Karpas-422 (cell line): ENCODE data around the gene GTF3C4. TPM values are rescaled to one million over a fixed set of nuclear protein-coding genes. Genes with fewer than 3 reads are reported as not detected.

ENCODE experiments used
- DNase-seq: peaks from one replicate; pipeline ENCODE4 v3.0.0-alpha.2; 2015
- H2AFZ ChIP-seq: fragments of 200-600 bp; sonication (generic); 2 replicates; pipeline ENCODE4 v1.6.1; 2014; ENCODE audit warnings: antibody characterized with exemption, low read length, mixed read lengths
- H3K27ac ChIP-seq: fragments of 200-600 bp; sonication (generic); 2 replicates; pipeline ENCODE4 v1.5.1; 2014; ENCODE audit warnings: mild to moderate bottlenecking, low read length, moderate library complexity
- H3K27me3 ChIP-seq: fragments of 200-600 bp; sonication (generic); 2 replicates; pipeline ENCODE4 v1.6.1; 2014; ENCODE audit warnings: low read length, mixed read lengths
- H3K36me3 ChIP-seq: fragments of 200-600 bp; sonication (generic); 2 replicates; pipeline ENCODE4 v1.6.1; 2014; ENCODE audit warnings: low read length, mixed read lengths; ENCODE audit not compliant: insufficient read depth
- H3K4me1 ChIP-seq: fragments of 200-600 bp; sonication (generic); 2 replicates; pipeline ENCODE4 v1.6.1; 2014; ENCODE audit warnings: mild to moderate bottlenecking, low read length, mixed read lengths
- H3K4me2 ChIP-seq: fragments of 200-600 bp; sonication (generic); 2 replicates; pipeline ENCODE4 v1.6.1; 2014; ENCODE audit warnings: low read length, low read depth, mild to moderate bottlenecking; ENCODE audit not compliant: poor library complexity, severe bottlenecking
- H3K4me3 ChIP-seq: fragments of 200-600 bp; sonication (generic); 2 replicates; pipeline ENCODE4 v1.5.1; 2014; ENCODE audit warnings: mild to moderate bottlenecking, antibody characterized with exemption, low read length, mixed read lengths
- H3K79me2 ChIP-seq: fragments of 200-600 bp; sonication (generic); 2 replicates; pipeline ENCODE4 v1.6.1; 2014; ENCODE audit warnings: mild to moderate bottlenecking, low read length, mixed read lengths
- H3K9ac ChIP-seq: fragments of 200-600 bp; sonication (generic); 2 replicates; pipeline ENCODE4 v1.6.0; 2014; ENCODE audit warnings: low read length
- H3K9me2 ChIP-seq: fragments of 200-600 bp; sonication (generic), shearing (Covaris generic); replicated peaks from 2 replicates; pipeline ENCODE4 v1.6.0; 2014; ENCODE audit warnings: mild to moderate bottlenecking, low read length, moderate library complexity; ENCODE audit not compliant: insufficient read depth
- H3K9me3 ChIP-seq: fragments of 300-700, 200-600 bp; sonication (generic); 2 replicates; pipeline ENCODE4 v1.6.1; 2014; ENCODE audit warnings: low read length, mixed read lengths
- H4K20me1 ChIP-seq: fragments of 200-600 bp; sonication (generic); 2 replicates; pipeline ENCODE4 v1.6.1; 2014; ENCODE audit warnings: mild to moderate bottlenecking, antibody characterized with exemption, low read length, low read depth; ENCODE audit not compliant: insufficient read depth
- total RNA-seq: library from RNA; depleted of rRNA; stranded (reverse); fragments of >200 nt; shearing (Covaris generic); gene quantifications from 2 replicates; pipeline ENCODE4 v1.2.3, GENCODE V29; 2014; ENCODE audit warnings: low replicate concordance

The GTF3C4 gene
- total RNA-seq, 1 experiment from 2014 or later, result 11.2 TPM

- Histone ChIP-seq H3K79me2 (peaks cover 99% of the 10 kb centered on the region), H2AFZ (no peak overlapping the region), H4K20me1 (peaks cover 34% of the 10 kb centered on the region), H3K9me2 (no peaks in the 10 kb centered on the region), H3K9ac (peak overlapping the region; percentile 90), H3K4me1 (peaks cover 27% of the 10 kb centered on the region), H3K27me3 (no peaks in the 10 kb centered on the region), H3K36me3 (peaks cover 13% of the 10 kb centered on the region; the same call in 1 of the 2 replicates), H3K27ac (no peak overlapping the region; the same call in 1 of the 2 replicates), H3K9me3 (no peaks in the 10 kb centered on the region), H3K4me2 (peak overlapping the region; percentile 73), H3K4me3 (peak overlapping the region; percentile 79)
- no peak for DNase-seq
Measured at GRCh38 chr9:132671620-132672412, 1.6 kb downstream of the GTF3C4 start.

GRCh38 chr9:132672413-132672690, 2.1 kb downstream of the GTF3C4 start:
- peak overlapping the region; percentile 79; the same call in 1 of the 2 replicates for H3K4me3 ChIP-seq
- no peaks in the 10 kb centered on the region for H3K9me3 ChIP-seq
- peaks cover 99% of the 10 kb centered on the region for H3K79me2 ChIP-seq
- no peak overlapping the region for H3K27ac ChIP-seq
- peaks cover 38% of the 10 kb centered on the region for H4K20me1 ChIP-seq
- no peak overlapping the region for H2AFZ ChIP-seq
- no peak overlapping the region for H3K9ac ChIP-seq
- no peak for DNase-seq
- H3K9me2 ChIP-seq, result no peaks in the 10 kb centered on the region
- H3K4me2 ChIP-seq, result peak overlapping the region; percentile 73
- peaks cover 27% of the 10 kb centered on the region for H3K4me1 ChIP-seq
- H3K27me3 ChIP-seq, result no peaks in the 10 kb centered on the region
- peaks cover 13% of the 10 kb centered on the region; the same call in 1 of the 2 replicates for H3K36me3 ChIP-seq

- DNase-seq, result no peak
- no peak overlapping the region for H3K4me2 ChIP-seq
- H3K9me2 ChIP-seq, result no peaks in the 10 kb centered on the region
- H3K36me3 ChIP-seq, result peaks cover 14% of the 10 kb centered on the region
- no peak overlapping the region for H3K4me3 ChIP-seq
- H4K20me1 ChIP-seq, result peaks cover 40% of the 10 kb centered on the region
- no peaks in the 10 kb centered on the region for H3K27me3 ChIP-seq
- no peak overlapping the region for H3K9ac ChIP-seq
- H3K27ac ChIP-seq, result no peak overlapping the region
- no peak overlapping the region for H2AFZ ChIP-seq
- H3K4me1 ChIP-seq, result peaks cover 19% of the 10 kb centered on the region
- H3K79me2 ChIP-seq, result peaks cover 99% of the 10 kb centered on the region
- H3K9me3 ChIP-seq, result no peaks in the 10 kb centered on the region
Measured at GRCh38 chr9:132673355-132673754, 3.1 kb downstream of the GTF3C4 start.

GRCh38 chr9:132674485-132674884, 4.2 kb downstream of the GTF3C4 start:
- H3K9me3 ChIP-seq, result no peaks in the 10 kb centered on the region
- H3K79me2 ChIP-seq, result peaks cover 99% of the 10 kb centered on the region
- no peak overlapping the region for H3K9ac ChIP-seq
- no peak for DNase-seq
- H3K4me2 ChIP-seq, result no peak overlapping the region
- no peak overlapping the region for H3K27ac ChIP-seq
- peaks cover 25% of the 10 kb centered on the region for H3K36me3 ChIP-seq
- no peaks in the 10 kb centered on the region for H3K27me3 ChIP-seq
- peaks cover 51% of the 10 kb centered on the region for H4K20me1 ChIP-seq
- H2AFZ ChIP-seq, result no peak overlapping the region
- peaks cover 15% of the 10 kb centered on the region for H3K4me1 ChIP-seq
- no peak overlapping the region for H3K4me3 ChIP-seq
- no peaks in the 10 kb centered on the region for H3K9me2 ChIP-seq

- H3K4me3 ChIP-seq, result no peak overlapping the region
- H3K9me3 ChIP-seq, result no peaks in the 10 kb centered on the region
- no peaks in the 10 kb centered on the region for H3K4me1 ChIP-seq
- no peaks in the 10 kb centered on the region for H3K27me3 ChIP-seq
- no peak overlapping the region for H3K27ac ChIP-seq
- H3K9ac ChIP-seq, result no peak overlapping the region
- no peak for DNase-seq
- no peak overlapping the region for H2AFZ ChIP-seq
- H3K9me2 ChIP-seq, result no peaks in the 10 kb centered on the region
- peaks cover 26% of the 10 kb centered on the region for H3K36me3 ChIP-seq
- no peak overlapping the region for H3K4me2 ChIP-seq
- peaks cover 48% of the 10 kb centered on the region for H4K20me1 ChIP-seq
- H3K79me2 ChIP-seq, result peaks cover 96% of the 10 kb centered on the region
Measured at GRCh38 chr9:132677976-132678375, 7.7 kb downstream of the GTF3C4 start.

- Histone ChIP-seq H4K20me1 (peaks cover 38% of the 10 kb centered on the region), H3K27ac (no peak overlapping the region), H3K36me3 (peaks cover 36% of the 10 kb centered on the region), H3K27me3 (no peaks in the 10 kb centered on the region), H3K4me3 (no peak overlapping the region), H3K79me2 (peaks cover 88% of the 10 kb centered on the region), H2AFZ (no peak overlapping the region), H3K9me2 (no peaks in the 10 kb centered on the region), H3K9ac (no peak overlapping the region), H3K9me3 (no peaks in the 10 kb centered on the region), H3K4me2 (no peak overlapping the region), H3K4me1 (no peaks in the 10 kb centered on the region)
- DNase-seq, result no peak
Measured at GRCh38 chr9:132679946-132680625, 9.8 kb downstream of the GTF3C4 start.

- no peak overlapping the region for H3K4me3 ChIP-seq
- peaks cover 79% of the 10 kb centered on the region for H3K79me2 ChIP-seq
- peaks cover 32% of the 10 kb centered on the region for H4K20me1 ChIP-seq
- no peaks in the 10 kb centered on the region for H3K9me2 ChIP-seq
- H3K9ac ChIP-seq, result no peak overlapping the region
- H3K9me3 ChIP-seq, result no peaks in the 10 kb centered on the region
- H3K4me2 ChIP-seq, result no peak overlapping the region
- DNase-seq, result no peak
- H3K27me3 ChIP-seq, result no peaks in the 10 kb centered on the region
- no peak overlapping the region for H3K27ac ChIP-seq
- H3K4me1 ChIP-seq, result no peaks in the 10 kb centered on the region
- H2AFZ ChIP-seq, result no peak overlapping the region
- H3K36me3 ChIP-seq, result peaks cover 45% of the 10 kb centered on the region
Measured at GRCh38 chr9:132681561-132681960, 11.3 kb downstream of the GTF3C4 start.

GRCh38 chr9:132683873-132684272, 13.6 kb downstream of the GTF3C4 start:
- peaks cover 56% of the 10 kb centered on the region for H3K79me2 ChIP-seq
- no peak overlapping the region for H3K4me2 ChIP-seq
- H4K20me1 ChIP-seq, result peaks cover 19% of the 10 kb centered on the region
- H3K4me3 ChIP-seq, result no peak overlapping the region
- H3K9me3 ChIP-seq, result no peaks in the 10 kb centered on the region
- H3K9ac ChIP-seq, result no peak overlapping the region
- no peaks in the 10 kb centered on the region for H3K9me2 ChIP-seq
- no peaks in the 10 kb centered on the region for H3K27me3 ChIP-seq
- no peaks in the 10 kb centered on the region for H3K4me1 ChIP-seq
- no peak for DNase-seq
- H3K27ac ChIP-seq, result no peak overlapping the region
- peaks cover 47% of the 10 kb centered on the region for H3K36me3 ChIP-seq
- H2AFZ ChIP-seq, result no peak overlapping the region
